HepG2 (cell line): ENCODE results near the gene JAGN1. TPM values are rescaled to one million over a fixed set of nuclear protein-coding genes. Genes with fewer than 3 reads are reported as not detected.
A peak's percentile ranks its signal among the peaks of the same experiment; 100 is the strongest.

Experiments used
- AGO1 ChIP-seq: fragments of 200-400 bp; formaldehyde crosslinking; IDR thresholded peaks from 2 replicates; pipeline ENCODE4 v1.6.1; 2017; ENCODE audit warnings: mild to moderate bottlenecking, low read depth, low read length, moderate library complexity; ENCODE audit not compliant: poor library complexity, severe bottlenecking
- ARNTL ChIP-seq: sonication (generic); formaldehyde crosslinking; IDR thresholded peaks from 2 replicates; pipeline ENCODE4 v1.4.0; 2020; ENCODE audit warnings: mild to moderate bottlenecking, missing genetic modification reagents
- CREB1 ChIP-seq, 2 experiments: fragments of 450-650 bp in 1 of 2; IDR thresholded peaks; 2 replicates each; pipeline ENCODE4 v1.6.1; 2016 to 2017; ENCODE audit warnings: control low read depth in 1 of 2, mild to moderate bottlenecking in 1 of 2, missing compliant biosample characterization in 1 of 2, missing genetic modification characterization in 1 of 2
- EZH2 ChIP-seq: conservative IDR thresholded peaks from 2 replicates; pipeline ENCODE4 v1.6.1; 2012; ENCODE audit warnings: mild to moderate bottlenecking, low read depth, low read length, moderate library complexity
- GFI1 ChIP-seq: sonication (generic); formaldehyde crosslinking; IDR thresholded peaks from 2 replicates; pipeline ENCODE4 v1.5.0; 2020; ENCODE audit warnings: missing genetic modification reagents, mild to moderate bottlenecking, borderline replicate concordance
- HCFC1 ChIP-seq: fragments of 150-350 bp; IDR thresholded peaks from 2 replicates; pipeline ENCODE4 v1.6.1; 2014; ENCODE audit warnings: low read depth, low read length
- HNRNPLL ChIP-seq: fragments of 200-400 bp; formaldehyde crosslinking; IDR thresholded peaks from 2 replicates; pipeline ENCODE4 v1.6.1; 2017; ENCODE audit warnings: mild to moderate bottlenecking, low read depth, low read length; ENCODE audit not compliant: poor library complexity, severe bottlenecking
- ISL2 ChIP-seq: sonication (generic); formaldehyde crosslinking; IDR thresholded peaks from 2 replicates; pipeline ENCODE4 v1.5.0; 2020; ENCODE audit warnings: missing genetic modification reagents
- JUN ChIP-seq: sonication (generic); formaldehyde crosslinking; IDR thresholded peaks from 2 replicates; pipeline ENCODE4 v1.4.0; 2020; ENCODE audit warnings: mild to moderate bottlenecking, missing genetic modification reagents
- JUND ChIP-seq: sonication (generic); formaldehyde crosslinking; IDR thresholded peaks from 2 replicates; pipeline ENCODE4 v1.8.0; 2022; ENCODE audit warnings: mild to moderate bottlenecking, missing genetic modification reagents
- MBNL3 ChIP-seq: fragments of 250-450 bp; sonication (Bioruptor Pico); conservative IDR thresholded peaks from 2 replicates; pipeline ENCODE4 v1.8.0; 2022; ENCODE audit warnings: mild to moderate bottlenecking, inconsistent platforms
- ZBTB3 ChIP-seq: sonication (generic); formaldehyde crosslinking; IDR thresholded peaks from 2 replicates; pipeline ENCODE4 v1.4.0; 2020; ENCODE audit warnings: low read depth, mild to moderate bottlenecking, moderate library complexity, missing genetic modification reagents, borderline replicate concordance
- ZFP90 ChIP-seq: sonication (generic); formaldehyde crosslinking; IDR thresholded peaks from 2 replicates; pipeline ENCODE4 v1.8.0; 2022; ENCODE audit warnings: missing genetic modification reagents, mild to moderate bottlenecking, inconsistent platforms, borderline replicate concordance
- ZNF101 ChIP-seq: sonication (generic); formaldehyde crosslinking; IDR thresholded peaks from 2 replicates; pipeline ENCODE4 v1.4.0; 2020; ENCODE audit warnings: mild to moderate bottlenecking, low read depth, missing genetic modification reagents, borderline replicate concordance
- ZNF124 ChIP-seq: sonication (generic); formaldehyde crosslinking; IDR thresholded peaks from 2 replicates; pipeline ENCODE4 v1.4.0; 2020; ENCODE audit warnings: missing genetic modification reagents
- ZNF263 ChIP-seq: sonication (generic); formaldehyde crosslinking; IDR thresholded peaks from 2 replicates; pipeline ENCODE4 v1.4.0; 2020; ENCODE audit warnings: missing genetic modification reagents
- ZNF430 ChIP-seq: sonication (generic); formaldehyde crosslinking; IDR thresholded peaks from 2 replicates; pipeline ENCODE4 v1.9.0; 2021; ENCODE audit warnings: mild to moderate bottlenecking, missing genetic modification reagents
- ZSCAN31 ChIP-seq: sonication (generic); formaldehyde crosslinking; IDR thresholded peaks from 2 replicates; pipeline ENCODE4 v1.5.0; 2020; ENCODE audit warnings: low read depth, mild to moderate bottlenecking, missing genetic modification reagents
- polyA plus RNA-seq, 8 experiments: library from polyadenylated mRNA; depleted of rRNA in 3 of 8; stranded (reverse) in 7 of 8; unstranded in 1 of 8; fragments of >200 nt; fragmentation: Illumina TruSeq in 4 of 8; extraction: Trizol in 4 of 8; gene quantifications; 2 replicates each; pipeline versions ENCODE4 v1.2.1 to v1.2.3, GENCODE V29; 2011 to 2016; ENCODE audit warnings: low read depth in 4 of 8, missing spikeins in 1 of 8, mixed read lengths in 1 of 8; ENCODE audit not compliant: insufficient read depth in 1 of 8
- total RNA-seq, 5 experiments: library from RNA; depleted of rRNA; stranded (reverse); fragments of >200 nt; fragmentation: Illumina TruSeq; extraction: Trizol; gene quantifications; 2 replicates each; pipeline ENCODE4 v1.2.3, GENCODE V29; 2016; ENCODE audit warnings: low read depth in 1 of 5
- TF ChIP-seq, protein P1 (sequence below): sonication (generic); formaldehyde crosslinking; IDR thresholded peaks from 2 replicates; pipeline ENCODE4 v1.4.0; 2020; ENCODE audit warnings: missing genetic modification reagents
- TF ChIP-seq, protein P2 (sequence below): sonication (generic); formaldehyde crosslinking; IDR thresholded peaks from 2 replicates; pipeline ENCODE4 v1.4.0; 2020; ENCODE audit warnings: missing genetic modification reagents
- TF ChIP-seq, protein P3 (sequence below): sonication (generic); formaldehyde crosslinking; IDR thresholded peaks from 2 replicates; pipeline ENCODE4 v1.4.0; 2020; ENCODE audit warnings: missing genetic modification reagents
- TF ChIP-seq, protein P4 (sequence below): sonication (generic); formaldehyde crosslinking; IDR thresholded peaks from 2 replicates; pipeline ENCODE4 v1.5.1; 2020; ENCODE audit warnings: missing genetic modification reagents, mild to moderate bottlenecking, borderline replicate concordance

The JAGN1 gene
- total and polyA plus RNA-seq, 2 of the 13 experiments (the other 11 are each of a cell fraction or from before 2014, with no cell fraction given) = 49.9 to 50.9 TPM

DNA sequence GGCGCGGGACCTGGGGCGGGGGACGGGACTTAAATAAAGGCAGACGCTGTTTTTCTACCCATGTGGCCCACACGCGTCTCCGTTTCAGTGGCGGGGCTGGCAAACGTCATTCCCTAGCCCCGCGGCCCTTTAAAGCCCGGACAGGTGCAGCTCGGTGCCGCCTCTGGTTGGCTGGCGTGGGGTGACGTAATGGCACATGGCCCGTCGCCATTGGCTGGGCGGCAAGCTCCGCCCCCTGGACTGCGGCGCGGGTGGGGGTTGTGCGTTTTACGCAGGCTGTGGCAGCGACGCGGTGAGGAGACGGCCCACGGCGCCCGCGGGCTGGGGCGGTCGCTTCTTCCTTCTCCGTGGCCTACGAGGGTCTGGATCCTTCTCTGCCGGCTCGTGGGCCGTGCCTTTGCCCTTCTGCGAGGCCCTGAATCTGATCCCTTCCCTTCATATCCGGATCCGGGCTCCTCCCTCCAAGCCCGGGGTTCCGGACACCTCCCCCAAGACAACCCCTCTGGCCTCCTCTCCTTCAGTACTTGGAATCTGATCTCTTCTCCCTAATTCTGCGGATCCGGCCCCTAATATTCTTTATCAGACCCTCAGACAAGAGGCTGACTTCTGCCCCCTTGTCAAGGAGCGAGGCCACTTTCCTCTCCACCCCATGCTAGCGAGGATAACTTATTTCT is 43.3 kb downstream of the JAGN1 start, which contains the start of gene CRELD1 (continued):
- peak; percentile 58 for TF ChIP-seq AGO1
- 0 out of 2 replicates have a peak, but pooled peaks have one; percentile 40 for TF ChIP-seq GFI1 (CRISPR knock-in tag)
- peak; percentile 49; the same call in 1 of the 2 replicates for TF ChIP-seq ISL2 (CRISPR knock-in tag)
- peak; percentile 38 for TF ChIP-seq ZFP90 (CRISPR knock-in tag)
- TF ChIP-seq ZSCAN31 (CRISPR knock-in tag) = 0 out of 2 replicates have a peak, but pooled peaks have one; percentile 2
- TF ChIP-seq EZH2 = no peak
- no peak for TF ChIP-seq HCFC1
- TF ChIP-seq JUND (CRISPR knock-in tag) = peak; percentile 41; the same call in 1 of the 2 replicates
- TF ChIP-seq ZNF430 (CRISPR knock-in tag) = peak; percentile 71; the same call in 1 of the 2 replicates
- TF ChIP-seq HNRNPLL = peak; percentile 69
- TF ChIP-seq, protein P1, sequence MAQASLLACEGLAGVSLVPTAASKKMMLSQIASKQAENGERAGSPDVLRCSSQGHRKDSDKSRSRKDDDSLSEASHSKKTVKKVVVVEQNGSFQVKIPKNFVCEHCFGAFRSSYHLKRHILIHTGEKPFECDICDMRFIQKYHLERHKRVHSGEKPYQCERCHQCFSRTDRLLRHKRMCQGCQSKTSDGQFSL (CRISPR knock-in tag) = 0 out of 2 replicates have a peak, but pooled peaks have one; percentile 29
- TF ChIP-seq, protein P2, sequence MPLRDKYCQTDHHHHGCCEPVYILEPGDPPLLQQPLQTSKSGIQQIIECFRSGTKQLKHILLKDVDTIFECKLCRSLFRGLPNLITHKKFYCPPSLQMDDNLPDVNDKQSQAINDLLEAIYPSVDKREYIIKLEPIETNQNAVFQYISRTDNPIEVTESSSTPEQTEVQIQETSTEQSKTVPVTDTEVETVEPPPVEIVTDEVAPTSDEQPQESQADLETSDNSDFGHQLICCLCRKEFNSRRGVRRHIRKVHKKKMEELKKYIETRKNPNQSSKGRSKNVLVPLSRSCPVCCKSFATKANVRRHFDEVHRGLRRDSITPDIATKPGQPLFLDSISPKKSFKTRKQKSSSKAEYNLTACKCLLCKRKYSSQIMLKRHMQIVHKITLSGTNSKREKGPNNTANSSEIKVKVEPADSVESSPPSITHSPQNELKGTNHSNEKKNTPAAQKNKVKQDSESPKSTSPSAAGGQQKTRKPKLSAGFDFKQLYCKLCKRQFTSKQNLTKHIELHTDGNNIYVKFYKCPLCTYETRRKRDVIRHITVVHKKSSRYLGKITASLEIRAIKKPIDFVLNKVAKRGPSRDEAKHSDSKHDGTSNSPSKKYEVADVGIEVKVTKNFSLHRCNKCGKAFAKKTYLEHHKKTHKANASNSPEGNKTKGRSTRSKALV = peak; percentile 42
- TF ChIP-seq ZBTB3 (CRISPR knock-in tag) = no peak
- TF ChIP-seq, protein P3, sequence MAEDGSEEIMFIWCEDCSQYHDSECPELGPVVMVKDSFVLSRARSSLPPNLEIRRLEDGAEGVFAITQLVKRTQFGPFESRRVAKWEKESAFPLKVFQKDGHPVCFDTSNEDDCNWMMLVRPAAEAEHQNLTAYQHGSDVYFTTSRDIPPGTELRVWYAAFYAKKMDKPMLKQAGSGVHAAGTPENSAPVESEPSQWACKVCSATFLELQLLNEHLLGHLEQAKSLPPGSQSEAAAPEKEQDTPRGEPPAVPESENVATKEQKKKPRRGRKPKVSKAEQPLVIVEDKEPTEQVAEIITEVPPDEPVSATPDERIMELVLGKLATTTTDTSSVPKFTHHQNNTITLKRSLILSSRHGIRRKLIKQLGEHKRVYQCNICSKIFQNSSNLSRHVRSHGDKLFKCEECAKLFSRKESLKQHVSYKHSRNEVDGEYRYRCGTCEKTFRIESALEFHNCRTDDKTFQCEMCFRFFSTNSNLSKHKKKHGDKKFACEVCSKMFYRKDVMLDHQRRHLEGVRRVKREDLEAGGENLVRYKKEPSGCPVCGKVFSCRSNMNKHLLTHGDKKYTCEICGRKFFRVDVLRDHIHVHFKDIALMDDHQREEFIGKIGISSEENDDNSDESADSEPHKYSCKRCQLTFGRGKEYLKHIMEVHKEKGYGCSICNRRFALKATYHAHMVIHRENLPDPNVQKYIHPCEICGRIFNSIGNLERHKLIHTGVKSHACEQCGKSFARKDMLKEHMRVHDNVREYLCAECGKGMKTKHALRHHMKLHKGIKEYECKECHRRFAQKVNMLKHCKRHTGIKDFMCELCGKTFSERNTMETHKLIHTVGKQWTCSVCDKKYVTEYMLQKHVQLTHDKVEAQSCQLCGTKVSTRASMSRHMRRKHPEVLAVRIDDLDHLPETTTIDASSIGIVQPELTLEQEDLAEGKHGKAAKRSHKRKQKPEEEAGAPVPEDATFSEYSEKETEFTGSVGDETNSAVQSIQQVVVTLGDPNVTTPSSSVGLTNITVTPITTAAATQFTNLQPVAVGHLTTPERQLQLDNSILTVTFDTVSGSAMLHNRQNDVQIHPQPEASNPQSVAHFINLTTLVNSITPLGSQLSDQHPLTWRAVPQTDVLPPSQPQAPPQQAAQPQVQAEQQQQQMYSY (CRISPR knock-in tag) = peak; percentile 25; the same call in 1 of the 2 replicates
- TF ChIP-seq CREB1 (IDR thresholded peaks at IDR 0.05) = peak; percentile 92
- TF ChIP-seq CREB1 (CRISPR knock-in tag; IDR thresholded peaks at IDR 0.05) = peak; percentile 93
- 0 out of 2 replicates have a peak, but pooled peaks have one; percentile 79 for TF ChIP-seq ZNF101 (CRISPR knock-in tag)
- TF ChIP-seq, protein P4, sequence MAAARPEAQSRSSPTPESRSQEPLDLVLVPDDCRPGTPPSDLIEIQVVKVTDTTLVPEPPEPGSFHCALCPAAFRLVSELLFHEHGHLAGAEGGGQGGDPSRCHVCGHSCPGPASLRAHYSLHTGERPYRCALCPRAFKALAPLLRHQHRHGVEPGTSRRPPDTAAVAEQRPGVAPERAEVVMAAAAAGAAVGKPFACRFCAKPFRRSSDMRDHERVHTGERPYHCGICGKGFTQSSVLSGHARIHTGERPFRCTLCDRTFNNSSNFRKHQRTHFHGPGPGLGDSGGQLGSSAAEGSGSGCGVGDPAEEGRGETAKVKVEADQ (CRISPR knock-in tag) = no peak
- 0 out of 2 replicates have a peak, but pooled peaks have one; percentile 39 for TF ChIP-seq ZNF124 (CRISPR knock-in tag)
- TF ChIP-seq ARNTL (CRISPR knock-in tag) = peak; percentile 47; the same call in 1 of the 2 replicates
- peak; percentile 43; the same call in 1 of the 2 replicates for TF ChIP-seq ZNF263
- no peak for TF ChIP-seq MBNL3 (CRISPR knock-in tag)
- no peak for TF ChIP-seq JUN (CRISPR knock-in tag)
